Ureter (tissue), 1 donor: ENCODE measurements around the gene SMIM24. TPM values are rescaled to one million over a fixed set of nuclear protein-coding genes. Genes with fewer than 3 reads are reported as not detected.

Experiments used
- DNase-seq: peaks from one replicate; pipeline ENCODE4 v3.0.0-alpha.2; 2020; ENCODE audit warnings: low spot score
- total RNA-seq: library from RNA; stranded (reverse); gene quantifications from one replicate; pipeline ENCODE4 v1.2.4, GENCODE V29; 2023
- donor health status: DM: yes; HTN: yes; CAD: no.

Gene SMIM24
- total RNA-seq, 1 donor from 2014 or later = not detected

DNA sequence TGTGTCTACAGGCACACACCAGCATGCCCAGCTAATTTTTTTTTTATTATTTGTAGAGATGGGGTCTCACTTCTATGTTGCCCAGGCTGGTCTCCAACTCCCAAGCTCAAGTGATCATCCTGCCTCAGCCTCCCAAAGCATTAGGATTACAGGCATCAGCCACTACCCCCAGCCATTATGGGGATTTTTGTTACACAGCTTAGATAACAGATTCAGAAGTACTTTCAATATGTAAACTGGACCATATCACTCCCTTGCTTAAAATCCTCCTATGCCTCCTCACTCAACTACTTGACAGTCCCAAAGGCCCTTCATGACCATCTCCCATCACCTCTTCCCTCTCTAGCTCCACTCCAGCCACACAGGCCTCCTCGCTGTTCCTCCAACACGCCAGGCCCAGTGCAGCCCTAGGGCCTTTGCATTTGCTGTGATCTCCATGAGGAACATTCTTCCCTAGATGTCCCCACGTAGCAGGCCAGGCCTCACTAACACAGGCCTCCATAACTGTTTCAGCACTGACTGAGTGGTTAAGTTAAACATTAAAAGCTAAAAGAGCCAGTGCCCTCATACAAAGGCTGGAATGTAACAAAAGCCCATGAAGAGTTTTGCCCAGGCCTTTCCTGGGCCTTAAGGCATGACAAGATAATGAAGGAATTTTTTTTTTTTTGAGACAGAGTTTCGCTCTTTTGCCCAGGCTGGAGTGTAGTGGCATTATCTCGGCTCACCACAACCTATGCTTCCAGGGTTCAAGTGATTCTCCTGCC is 17.6 kb upstream of the SMIM24 start:
- no peak for DNase-seq

DNA sequence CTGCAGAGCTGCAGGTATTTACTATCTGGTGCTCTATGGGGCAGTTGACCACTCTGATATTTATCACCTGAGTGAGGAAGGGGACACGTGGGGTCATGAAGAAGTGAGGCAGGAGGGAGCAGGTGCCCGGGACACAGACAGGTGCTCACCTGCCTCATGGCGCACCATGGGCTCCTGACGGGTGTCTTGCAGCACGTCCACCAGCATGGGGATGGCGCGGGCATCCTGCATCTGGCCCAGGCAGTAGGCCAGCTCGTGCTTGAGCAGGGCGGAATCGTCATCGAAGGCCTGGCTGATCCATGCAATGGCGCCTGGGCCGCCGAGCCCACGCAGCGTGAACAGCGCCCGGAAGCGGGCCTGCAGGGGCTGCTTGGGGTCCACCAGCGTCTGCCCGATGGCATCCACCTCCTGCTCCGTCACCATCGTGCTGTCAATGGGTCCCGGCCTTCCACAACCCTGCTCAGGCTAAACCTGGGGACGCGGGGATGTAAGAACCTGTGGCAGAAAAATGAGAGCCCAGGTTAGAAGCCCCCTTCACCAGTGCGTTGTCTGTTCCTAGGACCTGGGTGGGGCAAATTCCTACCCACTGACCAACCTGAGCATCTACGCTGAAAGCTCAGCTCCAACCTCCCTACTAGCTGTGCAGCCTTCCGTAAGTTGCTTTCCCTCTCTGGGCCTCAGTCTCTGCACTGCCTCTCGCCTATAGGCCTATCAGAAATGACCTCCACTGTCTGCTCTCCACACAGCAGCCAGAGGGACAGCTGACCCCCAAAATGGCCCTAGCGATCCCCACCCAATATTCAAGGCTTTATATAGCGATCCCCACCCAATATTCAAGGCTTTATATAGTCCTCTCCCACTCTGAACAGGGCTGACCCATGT is 16.3 kb upstream of the SMIM24 start:
- DNase-seq = no peak

DNA sequence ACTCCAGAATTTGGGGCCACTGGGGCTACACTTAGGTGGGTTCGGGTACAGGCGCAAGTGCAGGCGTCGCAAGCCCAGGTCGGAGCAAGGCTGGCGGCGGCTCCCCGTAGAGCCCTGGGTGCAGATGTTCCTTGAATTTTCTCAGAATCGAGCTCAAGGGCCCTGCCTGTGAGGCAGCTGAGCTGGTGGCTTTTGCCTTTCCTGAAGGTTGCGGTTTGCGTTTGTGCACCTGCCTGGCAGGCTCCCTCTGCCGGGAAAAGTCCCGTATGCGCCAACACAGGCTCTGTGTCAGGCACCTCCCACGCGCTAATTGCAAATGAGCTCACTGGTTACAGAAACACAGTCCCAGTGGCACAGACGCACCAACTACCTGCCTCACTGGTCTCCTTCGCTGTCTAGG is 14.2 kb upstream of the SMIM24 start:
- no peak for DNase-seq

DNA sequence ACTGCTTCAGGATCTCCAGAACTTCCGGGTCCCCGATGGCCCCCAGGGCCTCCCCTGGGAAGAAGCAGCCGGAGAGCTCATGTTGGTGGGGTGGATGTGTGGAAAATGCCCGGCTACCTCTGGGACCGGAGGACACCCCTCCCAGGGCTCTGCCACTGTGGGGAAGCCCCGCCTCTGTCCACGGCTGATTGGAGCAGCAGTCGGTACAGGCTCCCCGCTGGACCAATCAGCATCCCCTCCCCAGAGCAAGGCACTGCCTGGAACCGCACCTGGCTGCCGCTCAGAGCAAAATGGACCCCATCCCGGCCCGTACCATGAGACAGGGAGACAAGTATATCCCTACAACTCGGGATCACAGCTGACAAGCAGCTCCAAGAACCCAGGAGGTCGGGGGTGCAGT is 13.7 kb upstream of the SMIM24 start:
- no peak for DNase-seq

DNA sequence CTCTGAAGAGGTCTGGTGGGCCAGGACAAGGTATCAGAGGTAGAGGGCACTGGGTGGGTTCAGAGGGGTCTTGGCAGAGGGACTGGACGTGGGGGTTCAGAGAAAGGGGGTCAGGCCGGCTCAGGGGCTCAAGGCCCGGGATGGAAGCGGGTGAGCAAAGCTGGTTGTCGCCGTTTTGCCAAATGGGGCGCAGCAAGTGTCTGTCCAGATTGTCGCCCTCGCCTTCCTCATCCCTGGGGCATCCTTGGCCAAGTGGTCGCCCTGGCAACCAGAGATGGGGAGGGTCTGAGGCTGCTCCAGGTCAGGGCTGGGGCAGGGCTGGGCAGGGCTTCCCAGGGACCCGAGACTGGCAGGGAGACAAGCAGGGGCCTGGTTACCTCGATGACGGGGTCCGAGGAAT is 13.3 kb upstream of the SMIM24 start:
- DNase-seq = no peak

DNA sequence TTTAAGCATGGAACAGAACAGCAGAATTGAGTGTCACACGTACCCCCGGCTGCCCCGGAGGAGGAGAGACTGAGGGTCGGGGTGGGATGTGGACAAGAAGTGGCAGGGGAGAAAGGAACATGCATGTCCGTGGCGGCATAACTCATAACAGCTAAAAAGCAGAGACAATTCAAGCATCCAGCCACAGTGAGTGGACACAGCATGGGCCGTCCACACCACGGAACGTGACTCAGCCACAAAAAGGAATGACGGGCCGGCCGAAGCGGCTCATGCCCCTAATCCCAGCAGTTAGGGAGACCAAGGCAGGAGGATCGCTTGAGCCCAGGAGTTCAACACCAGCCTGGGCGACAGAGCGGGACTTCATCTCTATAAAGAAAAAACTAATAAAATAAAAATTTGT is 12.6 kb upstream of the SMIM24 start:
- no peak for DNase-seq

DNA sequence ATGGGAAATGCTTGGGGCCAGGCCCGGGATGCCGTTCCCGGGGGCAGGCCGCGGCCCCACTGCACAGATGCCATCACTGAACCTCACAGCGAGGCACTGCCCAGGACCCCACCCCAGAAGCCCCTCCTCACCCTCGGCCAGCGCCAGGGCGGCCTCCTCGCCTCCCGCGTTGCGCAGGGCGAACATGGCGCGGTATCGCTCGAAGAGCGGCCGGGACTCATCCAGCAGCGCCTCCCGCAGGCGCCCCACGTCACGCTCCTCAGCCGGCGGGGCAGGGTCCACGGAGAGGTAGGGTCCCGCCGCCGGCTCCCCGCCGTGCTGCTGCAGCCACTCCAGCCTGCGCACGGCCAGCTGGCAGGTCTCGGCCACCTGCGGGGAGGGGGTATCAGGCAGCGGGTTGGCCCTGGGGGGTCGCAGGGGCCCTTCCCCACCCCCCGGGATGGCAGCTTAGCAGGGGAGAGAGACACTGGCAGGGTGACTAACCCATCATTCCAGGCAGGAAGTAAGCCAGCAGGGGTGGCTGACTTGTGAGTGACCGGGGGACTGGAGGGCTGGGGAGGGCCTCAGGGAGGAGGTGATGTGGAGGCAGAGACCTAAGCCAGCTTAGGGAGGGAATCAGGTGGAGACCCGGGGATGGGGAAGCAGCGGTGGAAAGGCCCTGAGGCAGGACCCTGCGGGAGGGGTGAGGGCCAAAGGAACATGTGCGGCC is 12.0 kb upstream of the SMIM24 start:
- no peak for DNase-seq

DNA sequence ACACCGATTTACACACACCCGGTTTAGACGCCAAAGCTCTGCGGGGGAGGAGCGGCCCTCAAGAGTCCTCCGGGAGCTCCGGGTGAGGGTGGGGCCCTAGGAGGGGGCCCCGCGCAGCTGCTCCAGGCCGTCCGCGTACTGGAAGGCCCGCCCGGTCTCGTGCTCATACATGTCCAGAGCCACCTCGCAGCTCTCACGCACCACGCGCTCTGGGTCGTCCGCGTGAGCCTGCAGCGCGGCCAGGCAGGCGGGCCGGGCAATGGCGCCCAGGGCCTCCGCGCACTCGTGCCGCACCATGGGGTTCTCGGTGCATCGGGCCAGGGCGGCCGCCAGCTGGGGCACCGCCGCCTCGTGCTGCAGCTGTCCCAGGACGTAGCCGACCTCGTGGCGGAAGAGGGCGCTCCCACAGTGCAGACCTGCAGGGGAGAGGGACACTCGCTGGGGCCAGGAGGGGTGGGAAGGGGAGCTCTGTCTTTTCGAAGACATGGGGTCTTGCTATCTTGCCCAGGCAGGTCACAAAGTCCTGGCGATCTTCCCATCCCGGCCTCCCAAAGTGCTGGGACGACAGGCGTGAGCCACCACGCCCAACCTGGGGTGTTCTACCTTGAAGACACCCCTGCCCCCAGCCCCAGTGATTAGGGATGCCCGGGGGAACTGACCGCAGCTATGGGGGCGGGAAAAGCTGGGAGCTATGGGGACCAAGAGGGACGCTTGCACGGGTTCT is 11.2 kb upstream of the SMIM24 start:
- DNase-seq = no peak

DNA sequence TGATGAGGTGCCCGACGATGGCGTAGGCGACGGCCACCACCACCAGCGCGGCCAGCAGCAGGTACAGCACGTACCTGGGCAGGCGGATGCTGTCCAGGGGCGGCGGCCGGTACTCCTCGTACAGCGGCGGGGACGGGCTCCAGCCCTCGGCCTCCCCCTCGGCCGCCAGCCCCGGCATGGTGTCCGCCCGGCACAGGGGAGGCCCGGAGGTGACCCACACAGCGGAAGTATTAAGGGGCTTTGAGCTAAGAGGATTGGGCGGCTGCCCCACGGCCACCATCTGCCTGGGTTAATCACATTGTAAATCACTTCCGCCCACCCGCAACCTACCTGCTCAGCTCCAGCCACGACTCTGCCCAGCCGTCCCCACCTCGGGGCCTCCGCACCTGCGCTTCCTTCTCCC is 2.9 kb upstream of the SMIM24 start, which contains the start of gene SMIM44:
Gene SMIM44, minus strand, starts transcription at position 216 of the 403 bp plus-strand sequence. Its CDS starts 38 bp downstream, at position 178.
- no peak for DNase-seq

DNA sequence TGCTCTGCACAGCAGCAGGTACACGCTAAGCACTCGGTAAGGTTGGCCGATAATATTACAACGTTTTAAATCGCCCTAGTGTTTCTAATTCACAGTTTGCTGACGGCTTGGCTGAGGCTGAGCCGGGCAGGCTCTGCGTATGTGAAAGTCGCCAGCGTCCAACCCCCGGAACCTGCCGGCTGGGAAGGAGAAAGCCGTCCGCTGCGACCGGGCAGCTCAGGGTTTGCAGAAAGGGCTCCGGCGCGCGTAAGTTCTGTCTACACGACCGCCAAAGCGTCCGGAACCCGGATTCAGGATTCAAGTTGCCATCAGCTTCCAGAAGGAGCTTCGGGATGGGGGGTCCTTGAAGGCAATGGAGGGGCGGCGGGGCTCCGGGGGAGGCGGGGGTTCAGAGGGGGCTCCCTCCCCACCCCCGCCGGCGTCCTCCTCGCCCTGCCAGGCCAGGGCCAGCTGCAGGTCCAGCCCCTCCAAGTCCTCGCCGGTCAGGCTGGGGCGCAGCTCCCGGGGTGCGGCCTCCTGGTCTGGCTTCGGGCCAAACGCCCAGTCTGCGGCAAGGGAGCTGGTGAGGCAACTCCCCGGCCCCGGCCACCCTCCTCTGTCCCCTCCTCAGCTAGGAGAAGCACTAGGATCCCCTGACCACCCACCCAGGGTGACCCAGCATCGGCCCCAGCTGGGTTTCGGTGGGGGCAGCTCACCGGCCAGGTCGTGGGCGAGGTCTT is 2.3 kb upstream of the SMIM24 start:
- no peak for DNase-seq

DNA sequence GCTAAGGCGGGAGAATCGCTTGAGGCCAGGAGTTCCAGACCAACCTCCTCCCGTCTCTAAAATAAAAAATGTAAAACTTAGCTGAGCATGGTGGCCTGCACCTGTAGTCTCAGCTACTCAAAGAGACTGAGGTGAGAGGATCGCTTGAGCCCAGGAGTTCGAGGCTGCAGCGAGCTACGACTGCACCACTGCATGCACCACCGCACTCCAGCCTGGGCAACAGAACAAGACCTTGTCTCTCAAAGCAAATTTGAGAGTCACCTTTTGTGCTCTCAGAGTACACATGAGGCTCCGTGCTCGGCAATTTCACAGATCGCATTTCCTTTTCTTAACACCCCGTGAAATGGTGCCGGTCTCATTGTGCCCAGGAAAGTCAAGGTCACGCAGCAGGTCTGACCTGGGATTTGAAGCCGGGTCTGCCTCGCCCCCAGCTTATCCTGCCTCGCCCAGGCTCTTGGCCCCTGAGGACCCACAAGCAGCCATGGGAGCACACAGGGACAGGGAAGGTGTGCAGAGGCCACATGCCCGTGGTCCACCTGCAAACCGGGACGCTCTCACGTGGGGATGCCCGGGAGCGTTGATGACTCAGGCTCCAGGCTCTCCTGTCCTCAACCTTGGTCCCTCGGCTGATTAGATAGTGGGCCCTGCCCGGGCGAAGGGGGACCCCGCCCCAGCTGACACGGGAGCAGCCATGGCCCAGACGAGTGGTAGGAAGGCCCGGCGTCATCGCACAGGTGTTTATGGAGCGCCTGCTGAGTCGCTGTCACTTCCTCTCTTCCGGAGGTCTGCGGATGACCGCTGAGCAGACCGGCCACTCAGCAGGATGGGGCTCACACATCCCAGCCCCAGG is 1.1 kb upstream of the SMIM24 start:
- DNase-seq = no peak

DNA sequence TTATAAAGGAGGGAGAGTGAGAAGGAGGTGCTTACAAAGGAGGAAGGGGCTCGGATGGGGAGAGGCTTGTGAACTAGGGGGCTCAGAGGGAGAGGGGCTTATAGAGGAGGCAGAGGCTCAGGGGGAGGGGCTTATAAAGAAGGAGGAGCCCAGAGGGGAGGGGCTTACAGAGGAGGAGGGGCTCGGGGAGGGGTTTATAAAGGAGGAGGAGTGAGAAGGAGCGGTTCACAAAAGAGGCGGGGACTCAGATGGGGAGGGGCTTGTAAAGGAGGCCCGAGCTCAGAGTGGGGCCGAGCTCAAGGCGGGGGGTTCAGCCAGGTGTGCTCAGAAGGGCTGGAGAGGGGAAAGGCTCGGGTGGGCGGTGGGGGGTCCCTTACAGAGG is 500 bp downstream of the SMIM24 start:
- DNase-seq = no peak

DNA sequence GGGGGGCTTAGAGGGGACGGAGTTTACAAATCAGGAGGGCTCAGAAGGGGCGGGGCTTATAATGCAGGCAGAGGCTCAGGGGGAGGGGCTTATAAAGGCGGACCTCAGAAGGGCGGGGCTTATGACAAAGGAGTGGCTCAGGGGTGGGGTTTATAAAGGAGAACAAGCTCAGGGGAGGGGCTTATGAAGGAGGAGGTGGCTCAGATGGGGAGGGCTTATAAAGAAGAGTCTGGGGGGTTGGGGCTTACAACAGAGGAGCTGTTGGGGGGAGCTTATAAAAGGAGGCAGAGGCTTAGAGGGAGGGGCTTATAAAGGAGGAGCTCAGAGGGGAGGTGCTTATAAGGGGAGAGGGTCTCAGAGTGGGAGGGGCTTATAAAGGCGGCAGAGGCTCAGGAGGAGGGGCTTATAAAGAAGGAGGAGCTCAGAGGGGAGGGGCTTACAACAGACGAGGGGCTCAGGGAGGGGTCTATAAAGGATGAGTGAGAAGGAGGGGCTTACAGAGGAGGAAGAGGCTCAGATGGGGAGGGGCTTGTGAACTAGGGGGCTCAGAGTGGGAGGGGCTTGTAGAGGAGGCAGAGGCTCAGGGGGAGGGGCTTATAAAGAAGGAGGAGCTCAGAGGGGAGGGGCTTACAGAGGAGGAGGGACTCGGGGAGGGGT is 1.0 kb downstream of the SMIM24 start:
- no peak for DNase-seq

DNA sequence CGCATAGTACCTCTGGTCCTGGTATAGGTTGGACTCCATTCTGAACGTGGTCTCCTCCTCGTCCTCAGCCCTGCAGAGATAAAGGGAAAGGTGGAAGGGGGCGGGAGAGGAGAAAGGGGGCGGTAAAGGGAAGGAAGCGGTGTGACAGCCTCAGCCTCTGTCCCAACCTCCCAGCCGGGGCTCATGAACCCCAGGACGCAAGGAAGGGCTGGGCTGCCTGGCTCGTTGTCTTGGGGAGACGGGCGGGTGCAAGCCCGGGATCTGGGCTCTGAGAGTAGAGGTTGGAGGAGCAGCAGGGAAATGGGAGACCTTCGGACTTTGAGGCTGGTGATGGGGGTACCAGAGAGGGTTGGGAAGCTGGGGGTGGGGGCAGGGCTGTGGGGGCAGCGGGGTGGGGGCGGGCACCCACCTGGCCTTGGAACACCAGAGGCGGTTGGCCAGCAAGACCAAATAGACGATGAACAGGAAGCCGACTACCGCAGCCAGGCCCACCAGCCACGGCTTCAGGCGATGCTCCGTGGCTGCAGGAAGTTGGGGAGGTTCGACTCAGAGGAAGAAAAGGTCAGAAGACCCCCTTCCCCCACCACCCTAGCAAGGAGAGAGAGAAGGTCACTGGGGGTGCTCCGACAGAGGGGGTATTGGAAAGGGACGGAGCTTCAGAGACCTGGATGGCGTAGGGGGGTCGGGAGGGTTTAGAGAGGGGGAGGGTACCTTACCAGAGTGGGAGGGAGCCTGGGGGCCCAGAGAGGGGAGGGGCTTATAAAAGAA is 1.7 kb downstream of the SMIM24 start:
- DNase-seq = no peak

DNA sequence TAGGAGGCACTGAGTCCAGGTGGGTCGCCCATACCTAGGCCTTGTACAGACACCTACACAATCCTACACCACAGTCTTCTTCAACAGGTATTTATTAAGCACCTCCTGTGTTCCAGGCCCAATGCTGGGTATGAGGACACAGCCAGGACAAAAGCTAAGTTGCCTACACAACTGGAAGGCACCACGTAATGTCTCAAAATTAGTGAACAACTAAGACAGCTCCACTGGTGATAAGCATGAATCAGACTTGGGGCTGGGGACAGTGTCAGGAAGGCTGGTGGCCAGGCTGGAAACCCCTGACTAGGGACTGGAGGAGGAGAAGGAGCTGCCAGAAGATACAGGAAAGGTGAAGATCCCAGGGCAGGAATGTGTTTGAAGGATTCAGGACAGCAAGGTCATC is 2.4 kb downstream of the SMIM24 start:
- DNase-seq = no peak

DNA sequence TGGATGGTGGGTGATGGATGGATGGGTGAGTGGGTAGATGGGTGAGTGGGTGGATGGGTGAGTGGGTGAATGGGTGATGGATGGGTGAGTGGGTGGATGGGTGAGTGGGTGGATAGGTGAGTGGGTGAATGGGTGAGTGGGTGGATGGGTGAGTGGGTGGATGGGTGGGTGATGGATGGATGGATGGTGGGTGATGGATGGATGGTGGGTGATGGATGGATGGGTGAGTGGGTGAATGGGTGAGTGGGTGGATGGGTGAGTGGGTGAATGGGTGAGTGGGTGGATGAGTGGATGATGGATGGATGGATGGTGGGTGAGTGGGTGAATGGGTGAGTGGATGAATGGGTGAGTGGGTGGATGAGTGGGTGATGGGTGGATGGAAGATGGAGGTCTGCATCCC is 2.8 kb downstream of the SMIM24 start:
- no peak for DNase-seq

DNA sequence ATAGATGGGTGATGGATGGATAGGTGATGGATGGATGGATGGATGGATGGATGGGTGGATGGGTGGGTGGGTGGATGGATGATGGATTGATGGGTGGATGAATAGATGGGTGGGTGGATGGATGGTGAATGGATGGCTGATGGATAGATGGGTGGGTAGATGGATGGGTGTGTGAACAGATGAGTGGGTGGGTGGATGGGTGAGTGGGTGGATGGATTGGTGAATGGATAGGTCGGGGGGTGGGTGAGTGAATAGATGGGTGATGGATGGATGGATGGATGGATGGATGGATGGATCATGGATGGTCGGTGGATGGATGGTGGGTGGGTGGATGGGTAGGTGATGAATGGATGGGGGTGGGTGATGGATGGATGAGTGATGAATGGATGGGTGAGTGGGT is 3.5 kb downstream of the SMIM24 start:
- DNase-seq = no peak

DNA sequence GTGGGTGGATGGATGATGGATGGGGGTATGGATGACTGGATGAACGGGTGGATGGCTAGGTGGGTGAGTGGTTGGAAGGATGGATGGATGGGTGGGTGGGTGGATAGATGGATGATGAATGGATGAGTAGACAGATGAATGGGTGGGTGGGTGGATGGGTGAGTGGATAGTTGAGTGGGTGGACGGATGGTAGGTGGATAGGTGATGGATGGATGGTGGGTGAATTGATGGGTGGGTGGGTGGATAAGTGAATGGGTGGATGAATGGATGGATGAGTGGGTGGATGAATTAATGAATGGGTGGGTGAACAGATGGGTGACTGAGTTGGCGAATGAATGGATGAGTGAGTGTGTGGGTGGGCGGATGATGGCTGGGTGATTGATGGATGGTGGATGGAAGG is 4.9 kb downstream of the SMIM24 start:
- DNase-seq = no peak

DNA sequence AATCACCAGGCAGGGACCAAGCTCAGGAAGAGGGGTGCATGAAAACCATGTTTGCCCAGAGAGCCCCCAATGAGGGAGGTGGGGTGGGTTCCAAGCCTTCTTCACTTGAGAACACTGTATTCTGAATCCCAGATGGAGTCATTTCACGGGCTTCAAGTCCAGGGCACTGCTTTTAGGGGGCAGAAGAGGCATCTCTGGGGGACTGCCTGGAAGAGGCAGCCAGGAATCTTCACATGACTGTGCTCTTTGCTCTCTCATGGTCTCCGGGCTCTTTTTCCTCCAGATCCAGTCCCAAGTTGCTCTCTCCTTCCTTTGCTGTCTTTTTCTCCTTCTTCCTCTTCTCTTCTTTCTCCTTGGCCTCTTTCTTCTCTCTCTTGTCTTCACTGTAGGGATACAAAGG is 5.7 kb downstream of the SMIM24 start:
- DNase-seq = no peak
